ENCODE results near the gene HOXB9. TPM values are rescaled to one million over a fixed set of nuclear protein-coding genes. Genes with fewer than 3 reads are reported as not detected.

HOXB9 gene
- total and polyA plus RNA-seq, 9 of the 15 experiments (the other 6 are each of a cell fraction or from before 2014, with no cell fraction given), result 3.1 to 196 (median 77.6) TPM

GRCh38 chr17:48627623-48628521, 1.7 kb upstream of the HOXB9 start (continued):
- TF ChIP-seq SAP30 (IDR thresholded peaks at IDR 0.05; ENCODE audit: borderline replicate concordance, insufficient read depth, low read depth, low read length, poor library complexity, severe bottlenecking) (no peak), BDP1 (IDR thresholded peaks at IDR 0.05; ENCODE audit: insufficient read depth, insufficient read length) (no peak), CBX2 (IDR thresholded peaks at IDR 0.05; ENCODE audit: insufficient read depth, low read length, poor library complexity, severe bottlenecking) (no peak), E4F1 (CRISPR knock-in tag; IDR thresholded peaks at IDR 0.05; ENCODE audit: borderline replicate concordance) (0 out of 2 replicates have a peak, but pooled peaks have one; percentile 43), SMARCA4 (IDR thresholded peaks at IDR 0.05) (no peak; the same call in 1 of the 2 replicates), PTTG1 (tag; IDR thresholded peaks at IDR 0.05; ENCODE audit: low read depth) (no peak), ZNF395 (CRISPR knock-in tag; IDR thresholded peaks at IDR 0.05) (peak; percentile 41; the same call in 1 of the 2 replicates), HDAC1 (IDR thresholded peaks at IDR 0.05) (peak in 1 of 2 experiments; percentile 21; a peak in 1 of 4 replicates), TFAP4 (CRISPR knock-in tag; IDR thresholded peaks at IDR 0.05; ENCODE audit: borderline replicate concordance) (peak; percentile 48; the same call in 1 of the 2 replicates), ATF4 (CRISPR knock-in tag; IDR thresholded peaks at IDR 0.05) (no peak), DDX20 (tag; IDR thresholded peaks at IDR 0.05; ENCODE audit: low read depth) (no peak), ZNF224 (CRISPR knock-in tag; IDR thresholded peaks at IDR 0.05) (no peak), SRF (CRISPR knock-in tag; IDR thresholded peaks at IDR 0.05) (peak in 1 of 2 experiments; percentile 51; a peak in 1 of 4 replicates), FOXP4 (CRISPR knock-in tag; IDR thresholded peaks at IDR 0.05; ENCODE audit: borderline replicate concordance) (no peak), ZNF644 (tag; IDR thresholded peaks at IDR 0.05; ENCODE audit: low read depth) (0 out of 2 replicates have a peak, but pooled peaks have one; percentile 17), ZNF717 (CRISPR knock-in tag; IDR thresholded peaks at IDR 0.05) (no peak), HEY1 (CRISPR knock-in tag; IDR thresholded peaks at IDR 0.05; ENCODE audit: borderline replicate concordance) (no peak), RFX5 (IDR thresholded peaks at IDR 0.05; ENCODE audit: low read depth, low read length) (no peak)

Data from K562 (cell line).